Measurements from ENCODE around the gene KRT23. TPM values are rescaled to one million over a fixed set of nuclear protein-coding genes. Genes with fewer than 3 reads are reported as not detected.

The KRT23 gene
- total RNA-seq, 5 donors from 2014 or later (not counting 1 experiment from before 2014, with no cell fraction given): not detected

DNA sequence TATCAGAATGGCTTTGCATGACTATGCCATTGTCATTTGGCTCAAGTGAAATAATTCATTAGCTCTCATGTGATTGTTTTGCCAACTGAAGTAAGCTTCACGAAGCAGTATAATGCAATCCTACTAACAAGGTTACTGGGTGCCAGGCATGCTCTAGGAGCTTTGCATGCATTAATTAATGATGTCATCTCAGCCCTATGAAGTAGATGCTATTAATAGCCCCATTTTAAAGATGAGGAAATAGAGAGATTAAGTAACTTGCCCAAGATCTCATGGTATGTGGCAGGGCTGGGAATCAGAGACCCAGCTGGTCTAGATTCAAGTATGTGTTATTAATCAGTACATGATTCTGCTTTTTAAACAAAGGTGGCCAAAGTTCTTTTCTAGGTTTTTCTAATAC is 15.2 kb upstream of the KRT23 start:
- Mint-ChIP-seq H3K9me3 (no peaks in the 10 kb centered on the region), H3K4me3 (no peak overlapping the region), H3K4me1 (peaks cover 0 to 2% (median 0%) of the 10 kb centered on the region in 3 donors), H3K27ac (no peak overlapping the region), H3K27me3 (peaks cover 47 to 67% of the 10 kb centered on the region in 2 donors), H3K36me3 (no peaks in the 10 kb centered on the region)
- CTCF ChIA-PET: no interaction called here
- ATAC-seq (replicated peaks in 1 of 4) (no peak), DNase-seq (no peak)
- no peaks in the 10 kb centered on the region for H3K36me3 ChIP-seq (ENCODE audit: control insufficient read depth in 2 of 2, extremely low read depth in 1 of 2, insufficient read depth in 1 of 2, low read length in 1 of 2)
- no peak overlapping the region for H3K4me3 ChIP-seq (ENCODE audit: control insufficient read depth in 1 of 2, extremely low read depth in 1 of 2, low read length in 1 of 2)
- WGBS (ENCODE audit: insufficient coverage): 71% methylated on average over 1 of the region's 1 CpG
- H3K27me3 ChIP-seq (replicated peaks in 1 of 2; ENCODE audit: control insufficient read depth in 2 of 2, extremely low read depth in 1 of 2, insufficient read depth in 2 of 2, low read length in 1 of 2): peaks cover 10 to 11% of the 10 kb centered on the region in 2 experiments
- no peaks in the 10 kb centered on the region for H3K4me1 ChIP-seq (ENCODE audit: control insufficient read depth in 1 of 2, extremely low read depth in 1 of 2, insufficient read depth in 2 of 2, low read length in 2 of 2)
- POLR2A ChIA-PET: no interaction called here
- no peaks in the 10 kb centered on the region for H3K9me3 ChIP-seq
- H3K27ac ChIP-seq (ENCODE audit: low read length): no peak overlapping the region

DNA sequence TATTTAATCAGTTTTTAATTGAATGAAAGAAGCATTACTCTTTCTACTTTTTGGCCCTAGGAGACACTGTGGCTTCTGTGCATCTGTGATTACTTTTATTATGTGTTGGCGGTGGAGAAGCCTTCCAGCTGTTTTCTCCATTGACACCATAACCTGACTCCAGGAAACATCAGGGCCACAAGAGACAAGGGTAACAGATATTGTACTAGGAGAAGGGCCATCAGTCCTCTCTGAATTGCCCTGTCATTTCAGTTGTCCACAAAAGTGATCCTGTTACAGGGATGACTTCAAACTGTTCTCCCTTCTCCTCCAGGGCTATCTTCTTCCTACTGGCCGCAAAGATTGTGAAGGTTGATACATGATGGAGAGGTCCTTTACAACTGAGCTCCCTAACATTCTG is 14.7 kb upstream of the KRT23 start:
- ChIA-PET CTCF (no interaction called here), POLR2A (no interaction called here)
- WGBS (ENCODE audit: insufficient coverage): no CpG with 5 or more reads among the region's 2 CpGs
- Mint-ChIP-seq H3K36me3 (no peaks in the 10 kb centered on the region), H3K27ac (no peak overlapping the region), H3K9me3 (no peaks in the 10 kb centered on the region), H3K27me3 (peaks cover 50 to 70% of the 10 kb centered on the region in 2 donors), H3K4me1 (peaks cover 0 to 2% (median 0%) of the 10 kb centered on the region in 3 donors), H3K4me3 (no peak overlapping the region)
- DNase-seq (no peak), ATAC-seq (replicated peaks in 1 of 4) (no peak)
- H3K36me3 ChIP-seq (ENCODE audit: control insufficient read depth in 2 of 2, extremely low read depth in 1 of 2, insufficient read depth in 1 of 2, low read length in 1 of 2): no peaks in the 10 kb centered on the region
- peaks cover 10 to 11% of the 10 kb centered on the region in 2 experiments for H3K27me3 ChIP-seq (replicated peaks in 1 of 2; ENCODE audit: control insufficient read depth in 2 of 2, extremely low read depth in 1 of 2, insufficient read depth in 2 of 2, low read length in 1 of 2)
- no peak overlapping the region for H3K4me3 ChIP-seq (ENCODE audit: control insufficient read depth in 1 of 2, extremely low read depth in 1 of 2, low read length in 1 of 2)
- no peak overlapping the region for H3K27ac ChIP-seq (ENCODE audit: low read length)
- H3K4me1 ChIP-seq (ENCODE audit: control insufficient read depth in 1 of 2, extremely low read depth in 1 of 2, insufficient read depth in 2 of 2, low read length in 2 of 2): no peaks in the 10 kb centered on the region
- no peaks in the 10 kb centered on the region for H3K9me3 ChIP-seq

- POLR2A ChIA-PET: no interaction called here
- H3K9me3 ChIP-seq: no peaks in the 10 kb centered on the region
- Mint-ChIP-seq H3K9me3 (no peaks in the 10 kb centered on the region), H3K36me3 (no peaks in the 10 kb centered on the region), H3K27ac (no peak overlapping the region), H3K4me3 (no peak overlapping the region), H3K4me1 (peaks cover 0 to 2% (median 0%) of the 10 kb centered on the region in 3 donors), H3K27me3 (peaks cover 53 to 78% of the 10 kb centered on the region in 2 donors)
- H3K4me1 ChIP-seq (ENCODE audit: control insufficient read depth in 1 of 2, extremely low read depth in 1 of 2, insufficient read depth in 2 of 2, low read length in 2 of 2): no peaks in the 10 kb centered on the region
- H3K4me3 ChIP-seq (ENCODE audit: control insufficient read depth in 1 of 2, extremely low read depth in 1 of 2, low read length in 1 of 2): no peak overlapping the region
- no CpG with 5 or more reads among the region's 2 CpGs for WGBS (ENCODE audit: insufficient coverage)
- H3K27ac ChIP-seq (ENCODE audit: low read length): no peak overlapping the region
- DNase-seq (no peak), ATAC-seq (replicated peaks in 1 of 4) (no peak)
- H3K27me3 ChIP-seq (replicated peaks in 1 of 2; ENCODE audit: control insufficient read depth in 2 of 2, extremely low read depth in 1 of 2, insufficient read depth in 2 of 2, low read length in 1 of 2): peaks cover 10 to 11% of the 10 kb centered on the region in 2 experiments
- H3K36me3 ChIP-seq (ENCODE audit: control insufficient read depth in 2 of 2, extremely low read depth in 1 of 2, insufficient read depth in 1 of 2, low read length in 1 of 2): no peaks in the 10 kb centered on the region
- CTCF ChIA-PET: no interaction called here
These were observed 13.7 kb upstream of the KRT23 start for GRCh38 chr17:40951011-40951622.

DNA sequence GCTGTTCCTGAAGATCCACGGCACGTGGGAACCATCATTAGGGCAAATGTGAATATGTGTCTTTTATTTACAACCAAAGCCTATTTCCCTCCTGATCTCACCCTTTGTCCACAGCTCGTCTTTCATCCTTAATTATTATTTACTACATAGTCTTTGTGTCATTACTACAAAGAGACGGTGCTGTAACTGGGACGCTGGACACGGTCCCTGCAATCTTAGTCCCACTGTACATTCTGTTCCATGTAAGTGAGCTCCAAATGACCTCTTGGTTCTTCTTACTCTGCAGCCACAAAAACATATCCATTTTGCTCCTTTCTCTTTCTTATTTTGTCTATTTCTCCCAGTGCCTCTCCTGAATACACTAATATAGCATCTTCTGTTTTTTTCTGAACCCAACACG is 12.7 kb upstream of the KRT23 start:
- ChIA-PET CTCF (no interaction called here), POLR2A (interaction anchor here in 1 of 2 donors (0.7 kb wide), 1 partner anchor 18 kb away, joined by 5 read pairs; no protein-coding TSS in a partner anchor)
- H3K4me1 ChIP-seq (ENCODE audit: control insufficient read depth in 1 of 2, extremely low read depth in 1 of 2, insufficient read depth in 2 of 2, low read length in 2 of 2): no peaks in the 10 kb centered on the region
- Mint-ChIP-seq H3K9me3 (no peaks in the 10 kb centered on the region), H3K27me3 (peaks cover 56 to 82% of the 10 kb centered on the region in 2 donors), H3K27ac (no peak overlapping the region), H3K4me3 (no peak overlapping the region), H3K4me1 (peaks cover 0 to 2% (median 0%) of the 10 kb centered on the region in 3 donors), H3K36me3 (no peaks in the 10 kb centered on the region)
- ATAC-seq (replicated peaks in 1 of 4): no peak
- no peak overlapping the region for H3K4me3 ChIP-seq (ENCODE audit: control insufficient read depth in 1 of 2, extremely low read depth in 1 of 2, low read length in 1 of 2)
- WGBS (ENCODE audit: insufficient coverage): 100% methylated on average over 3 of the region's 7 CpGs
- H3K27ac ChIP-seq (ENCODE audit: low read length): no peak overlapping the region
- no peaks in the 10 kb centered on the region for H3K36me3 ChIP-seq (ENCODE audit: control insufficient read depth in 2 of 2, extremely low read depth in 1 of 2, insufficient read depth in 1 of 2, low read length in 1 of 2)
- H3K27me3 ChIP-seq (replicated peaks in 1 of 2; ENCODE audit: control insufficient read depth in 2 of 2, extremely low read depth in 1 of 2, insufficient read depth in 2 of 2, low read length in 1 of 2): peaks cover 10 to 17% of the 10 kb centered on the region in 2 experiments
- no peak for DNase-seq
- no peaks in the 10 kb centered on the region for H3K9me3 ChIP-seq

GRCh38 chr17:40949418-40949817 is 12.0 kb upstream of the KRT23 start:
- ChIA-PET POLR2A (interaction anchor here in 1 of 2 donors (0.7 kb wide), 1 partner anchor 17 kb away, joined by 5 read pairs; no protein-coding TSS in a partner anchor), CTCF (no interaction called here)
- ATAC-seq (replicated peaks in 1 of 4): no peak
- Mint-ChIP-seq H3K9me3 (no peaks in the 10 kb centered on the region), H3K4me3 (no peak overlapping the region), H3K27me3 (peaks cover 61 to 81% of the 10 kb centered on the region in 2 donors), H3K36me3 (no peaks in the 10 kb centered on the region), H3K27ac (no peak overlapping the region), H3K4me1 (peaks cover 0 to 2% (median 0%) of the 10 kb centered on the region in 3 donors)
- Histone ChIP-seq H3K4me1 (ENCODE audit: control insufficient read depth in 1 of 2, extremely low read depth in 1 of 2, insufficient read depth in 2 of 2, low read length in 2 of 2) (no peaks in the 10 kb centered on the region), H3K36me3 (ENCODE audit: control insufficient read depth in 2 of 2, extremely low read depth in 1 of 2, insufficient read depth in 1 of 2, low read length in 1 of 2) (no peaks in the 10 kb centered on the region), H3K27ac (ENCODE audit: low read length) (no peak overlapping the region), H3K4me3 (ENCODE audit: control insufficient read depth in 1 of 2, extremely low read depth in 1 of 2, low read length in 1 of 2) (no peak overlapping the region), H3K9me3 (no peaks in the 10 kb centered on the region), H3K27me3 (replicated peaks in 1 of 2; ENCODE audit: control insufficient read depth in 2 of 2, extremely low read depth in 1 of 2, insufficient read depth in 2 of 2, low read length in 1 of 2) (peaks cover 10 to 20% of the 10 kb centered on the region in 2 experiments)
- no peak for DNase-seq
- WGBS (ENCODE audit: insufficient coverage): 61% methylated on average over 10 of the region's 10 CpGs

DNA sequence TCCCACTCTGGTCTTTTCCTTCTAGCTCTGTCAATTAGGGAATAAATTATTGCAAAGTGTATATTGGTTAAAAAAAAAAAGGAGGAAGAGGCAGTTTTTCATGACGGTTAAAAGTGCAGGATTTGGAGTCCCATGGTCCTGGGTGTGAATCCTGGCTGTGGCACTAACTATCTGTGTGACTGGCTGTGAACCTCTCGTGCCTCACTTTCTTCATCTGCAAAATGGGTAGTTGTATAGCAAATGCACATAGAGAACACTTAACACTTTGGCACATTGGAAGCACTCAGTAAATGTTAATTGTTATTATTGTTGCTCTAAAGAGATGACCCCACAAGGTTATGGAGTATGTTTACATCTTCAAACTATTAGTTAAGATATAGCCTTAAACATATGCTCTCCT is 10.5 kb upstream of the KRT23 start:
- Histone ChIP-seq H3K27ac (ENCODE audit: low read length) (no peak overlapping the region), H3K36me3 (ENCODE audit: control insufficient read depth in 2 of 2, extremely low read depth in 1 of 2, insufficient read depth in 1 of 2, low read length in 1 of 2) (no peaks in the 10 kb centered on the region), H3K27me3 (replicated peaks in 1 of 2; ENCODE audit: control insufficient read depth in 2 of 2, extremely low read depth in 1 of 2, insufficient read depth in 2 of 2, low read length in 1 of 2) (peaks cover 10 to 20% of the 10 kb centered on the region in 2 experiments), H3K9me3 (no peaks in the 10 kb centered on the region), H3K4me1 (ENCODE audit: control insufficient read depth in 1 of 2, extremely low read depth in 1 of 2, insufficient read depth in 2 of 2, low read length in 2 of 2) (no peaks in the 10 kb centered on the region), H3K4me3 (ENCODE audit: control insufficient read depth in 1 of 2, extremely low read depth in 1 of 2, low read length in 1 of 2) (no peak overlapping the region)
- no peak overlapping the region for H3K4me3 Mint-ChIP-seq
- H3K4me1 Mint-ChIP-seq: peaks cover 0 to 2% (median 0%) of the 10 kb centered on the region in 3 donors
- no peak for ATAC-seq (replicated peaks in 1 of 4)
- ChIA-PET POLR2A (no interaction called here), CTCF (no interaction called here)
- WGBS (ENCODE audit: insufficient coverage): no CpG with 5 or more reads among the region's 2 CpGs
- H3K27ac Mint-ChIP-seq: no peak overlapping the region
- no peaks in the 10 kb centered on the region for H3K36me3 Mint-ChIP-seq
- no peak for DNase-seq
- H3K27me3 Mint-ChIP-seq: peaks cover 65 to 77% of the 10 kb centered on the region in 2 donors
- H3K9me3 Mint-ChIP-seq: no peaks in the 10 kb centered on the region
